NOMO-1 (cell line): ENCODE results near the gene KCNG2.
A peak's percentile ranks its signal among the peaks of the same experiment; 100 is the strongest.

Experiments used
- DNase-seq, 2 experiments: peaks; one replicate each; lab custom pipeline; 2025; ENCODE audit not compliant: unreplicated experiment in 2 of 2; lab: John Stamatoyannopoulos, UW

Gene KCNG2

DNA sequence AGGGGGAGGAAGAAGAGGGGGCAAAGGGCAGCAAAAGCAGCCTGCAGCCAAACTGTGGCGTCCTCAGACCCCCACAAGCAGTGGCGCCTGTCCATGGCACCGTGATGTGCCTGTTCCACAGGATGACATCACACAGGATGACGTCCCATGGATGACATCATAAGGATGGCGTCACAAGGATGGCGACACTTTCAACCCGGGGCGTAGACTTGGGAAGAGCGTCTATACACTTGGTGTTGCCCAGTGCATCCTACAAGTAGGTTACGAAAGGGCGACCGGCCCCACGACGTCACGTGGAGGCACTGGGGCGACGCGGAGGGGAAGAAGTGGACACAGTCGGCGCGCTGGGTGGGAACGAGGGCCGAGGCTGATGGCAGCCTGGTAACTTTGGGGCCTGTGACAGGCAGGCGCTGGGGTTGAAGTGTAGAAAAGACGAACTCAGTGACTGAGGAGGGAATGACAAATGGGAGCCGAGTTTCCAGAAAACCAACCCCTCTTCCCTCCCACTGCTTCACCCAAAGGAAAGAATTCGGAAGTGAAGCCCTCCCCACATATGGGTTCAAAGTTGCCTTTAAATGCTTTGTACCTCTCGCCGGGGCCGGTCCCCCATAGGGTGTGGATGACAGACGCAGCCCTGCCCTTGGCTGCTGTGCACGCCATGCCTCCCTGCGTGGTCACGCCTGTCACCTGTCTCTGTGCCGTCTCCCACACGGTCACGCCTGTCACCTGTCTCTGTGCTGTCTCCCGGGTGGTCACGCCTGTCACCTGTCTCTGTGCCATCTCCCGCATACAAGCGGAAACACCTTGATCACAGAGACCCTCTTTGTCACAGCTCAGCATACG, 13.4 kb upstream of the KCNG2 start:
- DNase-seq, result no peak

DNA sequence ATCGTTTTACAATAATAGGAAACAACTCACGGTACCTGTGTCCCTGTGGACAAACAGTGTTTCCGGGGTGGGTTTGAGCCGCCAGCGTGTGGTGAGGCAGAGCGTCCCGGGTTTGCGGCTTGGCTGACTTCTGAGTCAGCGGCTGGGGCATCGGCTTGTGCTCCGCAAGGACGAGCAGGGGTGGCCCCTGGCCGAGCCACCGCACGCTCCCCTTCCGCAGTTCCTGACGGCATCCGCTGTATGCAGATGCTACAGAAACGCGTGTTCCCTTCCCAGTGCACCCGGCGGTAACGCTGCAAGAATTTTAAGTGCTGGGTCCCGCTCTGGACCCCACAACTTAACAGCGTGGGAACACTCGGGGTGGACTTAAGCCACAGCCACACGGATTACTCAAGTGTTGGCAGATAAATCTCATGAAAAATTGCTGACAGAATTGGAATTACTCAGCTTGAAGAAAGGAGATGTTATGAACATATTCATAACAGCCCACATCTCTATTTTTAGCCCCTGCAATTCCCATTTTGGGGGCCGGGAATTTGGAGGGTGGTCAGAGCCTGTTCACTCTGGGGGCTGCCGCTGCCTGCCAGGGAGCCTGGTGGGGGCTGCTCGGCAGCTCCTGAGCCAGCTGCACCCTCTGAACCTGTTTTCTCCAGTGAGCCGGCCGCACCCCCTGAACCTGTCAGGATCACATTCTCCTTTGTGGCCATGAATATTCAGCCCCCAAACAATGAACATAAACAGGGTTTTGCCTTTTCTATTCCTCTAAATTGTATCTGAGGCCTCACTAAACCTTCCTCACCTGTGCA, 12.6 kb upstream of the KCNG2 start:
- no peak for DNase-seq

DNA sequence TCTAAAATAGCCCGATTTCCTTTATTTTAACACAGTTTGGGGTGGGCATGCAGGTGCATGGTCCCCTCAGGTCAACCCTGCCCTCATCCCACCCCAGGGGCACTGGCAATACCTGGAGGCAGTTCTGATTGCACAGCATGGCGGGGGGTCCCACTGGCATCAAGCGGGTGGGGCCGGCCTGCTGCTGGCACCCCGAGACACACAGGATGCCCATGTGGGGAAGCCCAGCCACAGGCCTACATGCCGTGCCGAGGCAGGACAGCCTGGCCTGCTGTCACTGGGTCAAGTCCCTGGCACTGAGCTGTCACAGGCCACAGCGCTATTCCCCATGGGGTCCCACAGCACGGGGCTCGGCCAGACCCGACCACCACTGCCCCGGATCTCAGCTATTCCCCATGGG, 11.9 kb upstream of the KCNG2 start:
- no peak for DNase-seq

DNA sequence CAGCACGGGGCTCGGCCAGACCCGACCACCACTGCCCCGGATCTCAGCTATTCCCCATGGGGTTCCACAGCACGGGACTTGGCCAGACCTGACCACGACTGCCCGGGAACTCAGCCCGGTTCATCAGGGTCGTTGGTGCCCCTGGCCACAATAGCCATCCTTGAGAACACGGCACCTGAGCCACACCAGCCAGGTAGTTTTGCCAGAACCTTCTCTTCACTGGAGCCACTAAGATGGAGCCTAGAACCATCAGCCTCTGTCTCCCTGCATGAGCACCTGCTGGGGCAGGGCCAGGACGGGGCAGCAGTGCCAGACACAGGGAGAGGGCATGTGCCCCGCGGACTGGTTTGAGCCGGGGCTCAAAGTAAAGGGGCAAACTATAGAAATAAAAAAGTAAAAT, 11.4 kb upstream of the KCNG2 start:
- DNase-seq, result no peak

DNA sequence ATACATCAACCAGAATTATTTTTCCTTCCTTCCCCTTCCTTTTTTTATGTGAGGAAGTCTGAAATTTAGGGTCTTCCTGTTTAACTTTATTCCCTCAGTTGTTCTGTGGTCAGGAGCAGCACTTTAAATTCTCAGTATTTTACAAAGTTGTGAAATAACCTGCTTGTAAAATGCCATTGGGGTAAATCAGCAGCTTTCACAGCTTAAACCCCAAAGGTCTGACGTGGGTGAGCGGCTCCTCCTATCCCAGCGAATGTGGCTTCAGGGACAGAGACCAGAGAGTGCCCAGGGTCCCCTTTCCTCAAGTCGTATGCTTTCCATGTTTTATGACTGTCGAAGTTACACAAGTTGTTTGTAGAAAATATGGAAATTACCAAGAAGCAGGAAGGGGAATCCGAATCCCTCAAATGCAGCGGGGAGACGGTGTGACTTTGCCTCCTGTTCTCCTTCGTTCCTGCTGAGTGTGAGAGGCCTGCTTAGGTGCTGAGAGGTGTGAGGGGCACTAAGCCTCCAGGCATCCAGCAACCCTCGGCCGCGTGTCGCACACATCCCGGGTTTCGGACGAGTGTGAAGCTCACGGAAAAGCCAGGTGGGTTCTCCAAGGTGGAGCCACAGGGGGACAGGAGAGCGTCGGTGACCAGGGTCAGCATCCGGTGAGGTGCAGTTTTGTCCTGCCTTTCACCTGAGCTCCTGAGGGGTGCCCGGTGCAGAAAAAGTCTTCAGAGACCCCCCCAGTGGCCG, 10.8 kb upstream of the KCNG2 start:
- DNase-seq, result peak; percentile 42 to 61

GRCh38 chr18:79787527-79787864, 10.2 kb upstream of the KCNG2 start:
- no peak for DNase-seq

DNA sequence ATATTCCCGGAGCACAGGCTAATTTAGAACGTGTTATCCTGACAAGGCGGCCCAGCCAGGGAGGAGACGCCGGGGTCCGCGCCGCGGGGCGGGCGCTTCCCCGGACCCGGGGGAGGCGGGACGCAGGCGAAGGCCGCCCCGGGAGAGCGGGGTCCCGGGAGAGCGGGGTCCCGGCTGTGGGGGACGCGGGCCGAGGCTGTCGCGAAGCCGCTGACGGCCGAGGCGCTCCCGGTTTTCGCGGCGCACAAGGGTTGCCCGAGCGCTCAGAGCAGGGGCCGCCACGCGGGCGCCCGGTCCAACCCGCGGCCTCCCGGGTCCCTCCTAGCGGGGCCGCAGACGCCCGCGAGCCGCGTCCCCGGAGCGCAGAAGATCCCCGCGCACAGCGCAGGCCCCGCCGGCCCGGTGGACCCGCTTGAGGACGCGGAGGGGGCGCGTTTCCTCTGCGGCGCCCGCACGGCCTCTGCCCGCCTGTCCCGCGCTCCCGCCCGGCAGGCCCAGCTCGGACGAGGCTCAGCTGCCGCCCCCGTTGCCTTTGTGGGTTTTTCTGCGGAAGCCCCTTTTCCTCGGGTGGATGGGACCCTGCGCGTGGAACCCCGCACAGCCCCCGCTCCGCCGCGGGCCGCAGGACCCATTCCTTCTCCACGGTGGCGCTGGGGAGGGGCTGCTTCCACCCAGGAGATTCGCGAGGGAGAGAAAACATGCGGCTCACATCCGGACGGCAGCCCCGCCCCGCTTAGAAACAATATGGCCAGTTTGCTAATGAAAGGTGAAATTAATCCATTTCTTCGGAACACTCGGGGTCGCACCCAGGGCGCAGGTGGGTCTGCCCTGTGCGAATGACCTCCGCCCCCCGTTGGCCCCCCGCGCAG, 9.6 kb upstream of the KCNG2 start:
- no peak for DNase-seq

DNA sequence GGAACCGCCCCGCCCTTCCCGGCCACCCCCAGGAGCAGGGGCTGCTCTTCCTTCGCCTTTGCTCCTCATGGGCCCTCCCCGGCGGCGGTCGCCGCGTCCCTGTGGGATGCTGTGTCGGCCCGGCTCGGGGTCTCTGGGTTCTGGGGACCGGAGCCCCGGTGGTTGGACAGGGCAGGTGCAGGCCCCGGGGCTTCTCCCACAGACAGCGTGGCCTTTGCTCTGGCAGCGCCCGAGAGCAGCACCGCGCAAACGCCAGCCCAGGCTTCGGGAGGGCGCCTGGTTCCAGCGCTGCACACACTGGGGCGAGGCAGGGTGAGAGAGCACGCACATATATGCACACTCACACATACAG, 9.0 kb upstream of the KCNG2 start:
- no peak for DNase-seq

DNA sequence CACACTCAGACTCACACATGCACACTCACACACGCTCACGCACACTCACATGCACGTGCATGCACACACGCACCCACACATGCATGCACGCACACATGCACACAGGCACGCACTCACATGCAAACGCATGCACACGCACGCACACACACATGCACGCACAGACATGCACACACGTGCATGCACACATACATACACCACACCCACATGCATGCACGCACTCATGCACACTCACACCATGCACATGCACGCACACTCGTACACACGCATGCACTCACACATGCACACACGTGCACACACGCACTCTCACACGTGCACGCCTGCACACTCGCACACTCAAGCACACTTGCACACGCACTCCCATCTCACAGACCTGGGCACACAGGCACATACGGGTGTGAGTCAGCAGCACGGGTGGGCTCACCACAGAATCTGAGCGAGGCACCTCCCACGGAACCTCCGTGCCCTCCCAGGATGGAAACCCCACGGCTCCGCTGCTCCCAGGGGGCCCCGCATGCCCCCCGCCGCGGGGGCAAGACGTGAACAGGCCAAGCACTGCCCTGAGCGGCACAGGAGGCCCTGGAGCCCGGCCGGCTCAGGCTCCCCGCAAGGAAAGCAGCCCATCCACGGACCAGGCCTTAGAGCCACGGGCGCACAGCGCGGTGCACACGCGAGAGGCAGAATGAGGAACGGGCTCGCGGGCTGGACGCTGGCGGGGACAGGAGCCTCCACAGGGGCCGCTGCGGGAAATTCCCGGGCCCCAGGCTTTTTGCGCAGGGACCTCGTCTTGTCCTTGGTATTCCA, 8.4 kb upstream of the KCNG2 start:
- DNase-seq, result no peak

DNA sequence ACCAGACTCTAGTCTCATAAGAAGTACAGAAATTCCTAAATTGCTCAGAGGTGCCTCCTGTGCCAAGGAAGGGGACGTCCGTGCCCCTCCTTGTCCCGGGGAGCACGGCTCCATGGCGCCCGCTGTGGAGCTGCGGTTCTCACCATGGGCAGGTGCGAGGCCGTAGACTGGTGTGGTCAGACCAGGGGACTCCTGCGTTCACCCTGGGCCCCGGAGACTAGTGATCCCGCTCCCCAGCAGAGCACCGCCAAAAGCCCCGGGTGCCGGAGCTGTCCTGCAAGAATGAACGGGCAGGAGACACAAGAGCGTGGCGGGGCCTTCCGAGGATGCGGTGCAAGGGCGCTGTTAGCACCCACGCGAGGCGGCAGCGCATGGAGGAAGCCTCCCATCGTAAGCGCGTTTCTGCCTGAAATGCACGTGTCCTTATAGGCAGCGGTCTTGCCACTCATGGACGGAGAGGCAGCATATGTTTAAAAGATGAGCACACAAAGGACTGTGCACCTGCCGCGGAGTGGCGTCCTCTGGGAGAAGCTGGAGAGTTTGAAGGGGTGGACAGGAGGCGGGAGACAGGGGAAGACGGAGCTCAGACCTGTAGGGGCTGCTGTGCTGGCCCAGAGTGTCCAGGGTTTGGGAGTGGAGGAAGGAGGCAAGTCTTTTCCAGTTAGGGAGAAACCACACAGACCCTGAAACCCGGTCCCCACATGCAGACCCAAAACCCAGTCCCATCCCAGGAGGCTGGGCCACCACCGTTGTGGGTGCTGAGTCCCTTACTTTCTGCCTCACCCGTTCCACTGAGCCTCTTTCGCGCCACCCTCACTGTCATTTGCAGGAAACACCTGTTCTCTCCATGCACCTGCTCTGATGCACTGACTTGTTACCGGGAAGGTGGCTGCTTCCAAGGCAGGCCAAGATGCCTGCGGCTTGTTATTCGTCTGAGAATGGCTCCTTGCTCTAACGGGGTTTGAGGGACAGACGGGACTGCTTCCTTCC, 7.5 kb upstream of the KCNG2 start:
- DNase-seq, result no peak

- peak; percentile 94 to 99 for DNase-seq
These were observed 6.5 kb upstream of the KCNG2 start for GRCh38 chr18:79790996-79791972.

- DNase-seq, result peak in 1 of 2 experiments; percentile 63
These were observed 5.4 kb upstream of the KCNG2 start for GRCh38 chr18:79792096-79792987.

DNA sequence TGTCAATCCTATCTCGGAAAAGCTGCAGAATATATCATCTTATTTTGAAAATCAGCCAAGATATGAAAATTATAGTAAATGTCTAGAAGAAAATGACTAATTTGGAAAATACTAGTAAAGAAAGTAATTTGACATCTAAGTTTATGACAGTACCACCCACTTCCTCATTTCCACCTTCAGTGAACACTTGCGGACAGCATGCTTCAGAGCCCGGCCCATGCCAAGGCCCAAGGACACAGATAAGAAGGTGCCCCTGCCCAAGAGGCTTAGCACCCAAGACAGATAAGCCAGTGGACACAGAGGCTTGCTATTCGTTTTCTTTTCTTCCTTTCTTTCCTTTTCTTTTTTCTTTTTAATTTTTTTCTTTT, 4.8 kb upstream of the KCNG2 start:
- peak; percentile 68 to 83 for DNase-seq

GRCh38 chr18:79794846-79795245, 2.9 kb upstream of the KCNG2 start:
- DNase-seq, result no peak

DNA sequence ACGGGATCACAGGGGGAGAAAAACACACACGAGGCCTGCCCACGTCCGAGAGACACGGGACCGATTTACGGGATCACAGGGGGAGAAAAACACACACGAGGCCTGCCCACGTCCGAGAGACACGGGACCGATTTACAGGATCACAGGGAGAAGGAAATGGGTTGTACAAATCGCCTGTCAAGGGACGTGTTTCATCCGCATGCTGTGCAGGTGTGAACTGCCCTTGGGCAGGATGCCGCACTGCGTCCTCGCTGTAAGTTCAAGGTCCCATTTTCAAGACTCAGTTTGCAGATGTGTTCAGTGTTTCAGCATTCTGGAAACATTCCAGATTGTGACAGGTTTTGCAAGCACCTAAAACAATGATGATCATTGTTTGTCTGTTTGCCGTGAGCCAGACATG, 2.3 kb upstream of the KCNG2 start:
- DNase-seq, result no peak

GRCh38 chr18:79796016-79796415, 1.7 kb upstream of the KCNG2 start:
- DNase-seq, result no peak
